GM21737 (cell line): ENCODE results near the gene UBE3D.
"Not testable (repeated sequence)": the region's sequence is repeated elsewhere in the genome, so short reads cannot be mapped to it uniquely, and the experiment has no call there.

Source experiments
- ATAC-seq: cut with Tn5 transposase; IDR thresholded peaks from one replicate; pipeline ENCODE4 v1.9.1; 2021; ENCODE audit warnings: mild to moderate bottlenecking, moderate library complexity; ENCODE audit not compliant: unreplicated experiment

Gene UBE3D

DNA sequence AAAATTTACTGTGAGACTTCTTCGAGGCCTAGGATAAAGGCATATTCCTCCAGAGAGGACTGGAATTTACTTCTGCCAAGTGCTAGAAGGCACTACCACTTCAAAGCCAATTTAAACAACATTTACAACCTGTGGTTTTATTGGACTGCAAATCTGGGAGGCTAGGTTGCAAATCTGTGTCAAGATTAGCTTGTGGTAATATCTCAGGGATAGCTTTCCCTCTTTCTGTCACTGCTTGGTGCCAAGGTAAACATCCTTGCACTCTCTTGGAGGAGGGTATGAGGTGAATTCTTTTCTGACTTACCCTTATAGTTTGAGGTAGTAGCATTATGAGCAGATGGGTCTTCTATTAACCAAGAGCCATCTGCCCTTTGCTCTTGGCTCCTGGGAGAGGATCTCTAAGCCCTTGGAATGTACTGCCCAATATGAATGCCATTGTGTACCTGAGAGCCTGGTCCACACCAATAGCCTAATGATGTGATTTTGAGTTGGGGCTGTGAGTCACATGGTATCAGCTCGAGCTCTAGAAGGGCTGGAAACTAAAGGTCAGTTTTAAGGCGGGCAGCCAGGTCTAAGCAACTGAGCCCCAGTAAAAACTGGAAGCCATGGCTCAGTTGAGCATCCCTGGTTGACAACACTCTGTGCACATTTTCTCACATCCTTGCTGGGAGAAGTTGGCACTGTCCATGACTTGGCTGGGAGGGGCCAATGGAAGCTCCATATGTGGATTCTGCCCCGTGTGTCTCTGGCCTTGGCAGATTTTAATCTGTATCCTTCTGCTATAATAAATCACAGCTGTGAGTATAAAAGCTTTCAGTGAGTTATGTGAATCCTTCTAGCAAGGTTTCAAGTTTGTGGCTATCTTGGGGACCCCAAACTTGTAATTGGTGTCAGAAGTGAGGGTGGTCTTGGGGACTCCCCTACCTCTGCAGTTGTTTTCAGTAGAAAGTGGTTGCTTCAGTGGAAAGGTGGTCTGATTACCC lies 188.1 kb downstream of the UBE3D start:
- no peak for ATAC-seq

- ATAC-seq = no peak
These were observed 190.0 kb downstream of the UBE3D start for GRCh38 chr6:82875573-82876185.

GRCh38 chr6:82874867-82875266 lies 190.8 kb downstream of the UBE3D start:
- ATAC-seq = no peak

GRCh38 chr6:82872185-82872584 lies 193.5 kb downstream of the UBE3D start:
- ATAC-seq = no peak

DNA sequence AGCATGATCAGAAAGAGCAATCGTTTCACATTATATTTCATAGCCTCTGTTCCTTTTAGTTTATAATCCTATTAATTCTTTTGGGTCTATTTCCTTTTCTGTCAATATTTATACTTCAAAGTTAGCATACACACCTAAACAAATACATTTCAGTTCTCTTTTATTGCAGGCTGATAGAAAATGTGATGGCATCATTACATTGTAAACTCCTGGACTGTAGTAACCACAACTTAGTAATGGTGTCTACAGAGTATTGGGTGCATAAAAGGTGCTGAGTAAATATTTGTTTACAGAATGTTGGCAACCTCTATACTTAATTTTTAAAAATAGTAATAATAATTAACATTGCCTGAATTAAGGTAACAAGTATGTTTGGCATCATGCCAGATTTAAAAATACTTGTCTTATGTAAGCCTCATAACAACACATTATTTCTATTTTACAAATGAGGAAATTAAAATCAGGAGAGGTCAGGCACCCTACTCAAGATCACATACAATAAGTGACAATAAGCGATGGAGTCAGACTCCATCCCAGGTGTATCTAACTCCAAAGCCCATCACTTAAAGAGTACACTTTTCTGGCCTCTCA lies 195.0 kb downstream of the UBE3D start:
- no peak for ATAC-seq

DNA sequence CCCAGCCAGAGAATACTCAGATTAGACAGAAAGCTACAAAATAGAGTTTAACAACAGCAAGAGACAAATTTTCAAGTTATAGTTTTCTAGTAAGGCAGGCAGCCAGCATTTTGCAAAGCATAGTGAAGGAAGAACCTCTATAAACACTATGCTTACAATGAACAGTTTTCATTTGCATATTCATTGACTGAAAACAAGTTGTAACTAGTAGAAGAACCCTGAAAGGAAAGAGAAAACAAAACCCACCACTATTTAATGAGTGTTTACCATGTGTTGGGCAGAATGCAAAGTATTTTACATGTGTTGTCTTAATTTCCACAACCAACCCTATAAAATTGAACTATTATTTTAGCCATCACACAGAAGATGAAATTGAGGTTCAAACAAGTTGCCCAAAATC lies 196.1 kb downstream of the UBE3D start:
- no peak for ATAC-seq

GRCh38 chr6:82867946-82868345 lies 197.7 kb downstream of the UBE3D start:
- no peak for ATAC-seq

DNA sequence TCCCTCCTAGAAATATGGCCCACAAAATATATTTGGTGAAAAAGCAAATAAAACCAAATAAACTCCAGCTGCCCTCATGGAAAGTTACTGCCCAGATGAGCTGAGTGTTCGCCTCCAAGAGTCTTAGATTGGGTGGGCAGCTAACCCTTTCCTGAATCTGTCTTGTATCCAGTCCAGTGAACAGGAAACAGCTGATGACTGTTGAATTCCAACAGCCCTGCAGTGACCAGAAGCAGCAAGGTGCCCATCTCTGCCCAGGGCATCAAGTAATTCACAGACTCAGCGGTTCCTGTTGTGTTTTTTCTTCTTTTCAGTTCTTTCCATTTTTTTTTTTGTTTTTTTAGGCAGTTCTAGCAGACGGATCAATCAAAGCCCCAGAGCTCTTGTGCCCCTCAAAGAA lies 199.2 kb downstream of the UBE3D start:
- ATAC-seq = no peak

GRCh38 chr6:82865461-82865860 lies 200.2 kb downstream of the UBE3D start:
- no peak for ATAC-seq

GRCh38 chr6:82863781-82864180 lies 201.9 kb downstream of the UBE3D start:
- no peak for ATAC-seq

GRCh38 chr6:82862543-82862942 lies 203.1 kb downstream of the UBE3D start:
- no peak for ATAC-seq

- no peak for ATAC-seq
These were observed 204.5 kb downstream of the UBE3D start for GRCh38 chr6:82861121-82861520.

- ATAC-seq = not testable (repeated sequence)
These were observed 209.6 kb downstream of the UBE3D start for GRCh38 chr6:82856077-82856476.

DNA sequence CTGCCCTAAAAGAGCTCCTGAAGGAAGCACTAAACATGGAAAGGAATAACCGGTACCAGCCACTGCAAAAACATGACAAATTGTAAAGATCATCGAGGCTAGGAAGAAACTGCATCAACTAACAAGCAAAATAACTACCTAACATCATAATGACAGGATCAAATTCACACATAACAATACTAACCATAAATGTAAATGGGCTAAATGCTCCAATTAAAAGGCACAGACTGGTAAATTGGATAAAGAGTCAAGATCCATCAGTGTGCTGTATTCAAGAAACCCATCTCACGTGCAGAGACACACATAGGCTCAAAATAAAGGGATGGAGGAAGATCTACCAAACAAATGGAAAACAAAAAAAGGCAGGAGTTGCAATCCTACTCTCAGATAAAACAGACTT lies 212.7 kb downstream of the UBE3D start:
- not testable (repeated sequence) for ATAC-seq

GRCh38 chr6:82843291-82843885 lies 222.3 kb downstream of the UBE3D start:
- ATAC-seq = no peak

DNA sequence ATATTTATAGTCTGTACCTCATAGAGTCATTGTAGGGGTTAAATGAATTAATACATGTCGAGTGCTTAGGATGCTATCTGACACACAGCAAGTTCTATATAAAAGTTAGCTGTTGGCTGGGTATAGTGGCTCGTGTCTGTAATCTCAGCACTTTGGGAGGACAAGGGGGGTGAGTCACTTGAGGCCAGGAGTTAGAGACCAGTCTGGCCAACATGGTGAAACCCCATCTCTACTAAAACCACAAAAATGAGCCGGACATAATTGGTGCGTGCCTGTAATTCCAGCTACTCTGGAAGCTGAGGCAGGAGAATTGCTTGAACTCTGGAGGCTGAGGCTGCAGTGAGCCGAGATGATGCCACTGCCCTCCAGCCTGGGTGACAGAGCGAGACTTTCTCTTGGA lies 222.9 kb downstream of the UBE3D start:
- no peak for ATAC-seq
